PC-3 (cell line): ENCODE data around the gene ODF2L. TPM values are rescaled to one million over a fixed set of nuclear protein-coding genes. Genes with fewer than 3 reads are reported as not detected.

Experiments used
- ATAC-seq: fragments of 200-7000 bp; cut with Tn5 transposase; 2 replicates; pipeline ENCODE4 v1.9.1; 2020; ENCODE audit warnings: mild to moderate bottlenecking, moderate library complexity
- BruUV-seq: library from RNA; stranded (reverse); fragments of 400-500 nt; replicated peaks from 2 replicates; lab custom pipeline; 2021; lab: Mats Ljungman, UMichigan
- CTCF ChIA-PET: fragments of 300-600 bp; sonication (Branson Sonifier 250); formaldehyde crosslinking; loops from one replicate; lab custom pipeline; 2022; ENCODE audit warnings: antibody characterized with exemption; lab: Charles Lee
- POLR2A ChIA-PET: fragments of 300-600 bp; sonication (Branson Sonifier 250); formaldehyde crosslinking; loops from one replicate; lab custom pipeline; 2022; ENCODE audit warnings: antibody characterized with exemption; ENCODE audit not compliant: unreplicated experiment; lab: Charles Lee
- DNase-seq: peaks from one replicate; pipeline ENCODE4 v3.0.0-alpha.2; 2015
- H2AFZ ChIP-seq: fragments of 300-600 bp; sonication (generic); 2 replicates; pipeline ENCODE4 v1.6.0; 2016; ENCODE audit warnings: antibody characterized with exemption, low read length
- H3F3A ChIP-seq: fragments of 300-600 bp; sonication (generic); one replicate; pipeline ENCODE4 v1.6.0; 2017; ENCODE audit warnings: antibody characterized with exemption, low read length, control low read depth, mild to moderate bottlenecking; ENCODE audit not compliant: unreplicated experiment
- H3K27ac ChIP-seq: fragments of 300-600 bp; sonication (generic); 2 replicates; pipeline ENCODE4 v1.5.1; 2016; ENCODE audit warnings: mild to moderate bottlenecking, low read length
- H3K27me3 ChIP-seq: fragments of 300-600 bp; sonication (generic); 2 replicates; pipeline ENCODE4 v1.6.1; 2016; ENCODE audit warnings: low read length, mixed read lengths
- H3K36me3 ChIP-seq: fragments of 300-600 bp; sonication (generic); 2 replicates; pipeline ENCODE4 v1.6.1; 2016; ENCODE audit warnings: low read depth, mixed run types, low read length, mixed read lengths
- H3K4me1 ChIP-seq: fragments of 300-600 bp; sonication (generic); 2 replicates; pipeline ENCODE4 v1.5.1; 2016; ENCODE audit warnings: low read length; ENCODE audit not compliant: insufficient read depth
- H3K4me2 ChIP-seq: fragments of 300-600 bp; sonication (generic); 2 replicates; pipeline ENCODE4 v1.6.0; 2016; ENCODE audit warnings: low read length
- H3K4me3 ChIP-seq: fragments of 300-600 bp; sonication (generic); 2 replicates; pipeline ENCODE4 v1.5.1; 2016; ENCODE audit warnings: mild to moderate bottlenecking, low read length, mixed read lengths
- H3K79me2 ChIP-seq: fragments of 300-600 bp; sonication (generic); 2 replicates; pipeline ENCODE4 v1.6.1; 2017; ENCODE audit warnings: low read length, mixed read lengths
- H3K9ac ChIP-seq: fragments of 300-600 bp; sonication (generic); 2 replicates; pipeline ENCODE4 v1.6.0; 2016; ENCODE audit warnings: mild to moderate bottlenecking, low read length
- H3K9me2 ChIP-seq: fragments of 300-600 bp; sonication (generic); replicated peaks from 2 replicates; pipeline ENCODE4 v1.6.1; 2016; ENCODE audit warnings: mixed run types, low read length, mixed read lengths
- H3K9me3 ChIP-seq: fragments of 300-600 bp; sonication (generic); 2 replicates; pipeline ENCODE4 v1.6.1; 2016; ENCODE audit warnings: low read length, mixed read lengths
- H4K20me1 ChIP-seq: fragments of 300-600 bp; sonication (generic); 2 replicates; pipeline ENCODE4 v1.6.1; 2016; ENCODE audit warnings: low read length, mixed read lengths
- CTCF ChIP-seq: fragments of 300-600 bp; sonication (generic); conservative IDR thresholded peaks from 2 replicates; pipeline ENCODE4 v1.5.1; 2017; ENCODE audit warnings: antibody characterized with exemption, low read depth, mild to moderate bottlenecking, low read length
- EZH2 ChIP-seq: fragments of 300-600 bp; sonication (generic); IDR thresholded peaks from one replicate; pipeline ENCODE4 v1.6.1; 2017; ENCODE audit warnings: antibody characterized with exemption, mild to moderate bottlenecking, low read length; ENCODE audit not compliant: unreplicated experiment
- EZH2phosphoT487 ChIP-seq: fragments of 300-600 bp; sonication (generic); IDR thresholded peaks from 2 replicates; pipeline ENCODE4 v1.6.1; 2018; ENCODE audit warnings: mild to moderate bottlenecking, antibody characterized with exemption, low read length, borderline replicate concordance
- intact Hi-C: fragments of 100-400 bp; cut with micrococcal nuclease; formaldehyde crosslinking; loops from 2 replicates; pipeline ENCODE4 v1.9.0; 2023
- total RNA-seq: library from RNA; depleted of rRNA; stranded (reverse); fragments of >200 nt; gene quantifications from 2 replicates; pipeline ENCODE4 v1.2.3, GENCODE V29; 2014

Gene ODF2L
- total RNA-seq, 1 experiment from 2014 or later: 21.8 TPM

- intact Hi-C loops: no loop called here
- Histone ChIP-seq H2AFZ (no peak overlapping the region), H3F3A (no peaks in the 10 kb centered on the region), H3K4me3 (no peak overlapping the region), H3K9me2 (no peaks in the 10 kb centered on the region), H3K36me3 (no peaks in the 10 kb centered on the region), H3K27ac (no peak overlapping the region), H3K9me3 (no peaks in the 10 kb centered on the region), H3K27me3 (no peaks in the 10 kb centered on the region), H3K9ac (no peak overlapping the region), H3K79me2 (no peaks in the 10 kb centered on the region), H4K20me1 (no peaks in the 10 kb centered on the region), H3K4me2 (no peak overlapping the region), H3K4me1 (no peaks in the 10 kb centered on the region)
- BruUV-seq: no TSS peak
- ATAC-seq (no peak), DNase-seq (no peak)
- ChIA-PET POLR2A (no interaction called here), CTCF (no interaction called here)
- TF ChIP-seq CTCF (no peak), EZH2phosphoT487 (no peak), EZH2 (no peak)
These were observed 14.8 kb upstream of the ODF2L start for GRCh38 chr1:86410879-86411278.

- no peaks in the 10 kb centered on the region for H3K9me3 ChIP-seq
- H3K79me2 ChIP-seq: no peaks in the 10 kb centered on the region
- BruUV-seq: no TSS peak
- no peak overlapping the region for H3K27ac ChIP-seq
- H3F3A ChIP-seq: no peaks in the 10 kb centered on the region
- ATAC-seq (no peak), DNase-seq (no peak)
- ChIA-PET CTCF (no interaction called here), POLR2A (no interaction called here)
- no peak overlapping the region for H3K9ac ChIP-seq
- TF ChIP-seq EZH2 (no peak), CTCF (no peak), EZH2phosphoT487 (no peak)
- H3K4me1 ChIP-seq: no peaks in the 10 kb centered on the region
- H3K36me3 ChIP-seq: no peaks in the 10 kb centered on the region
- no peaks in the 10 kb centered on the region for H3K27me3 ChIP-seq
- H4K20me1 ChIP-seq: no peaks in the 10 kb centered on the region
- no peak overlapping the region for H3K4me2 ChIP-seq
- no peak overlapping the region for H3K4me3 ChIP-seq
- H2AFZ ChIP-seq: no peak overlapping the region
- no peaks in the 10 kb centered on the region for H3K9me2 ChIP-seq
- intact Hi-C loops: no loop called here
These were observed 13.4 kb upstream of the ODF2L start for GRCh38 chr1:86409416-86410021.

GRCh38 chr1:86396498-86396890 lies 371 bp upstream of the ODF2L start:
- intact Hi-C loops: no loop called here
- POLR2A ChIA-PET: interaction anchor here (0.6 kb wide), 3 partner anchors 308 to 689 kb away, joined by 4 read pairs; no protein-coding TSS in a partner anchor
- peaks cover 37% of the 10 kb centered on the region for H3K79me2 ChIP-seq
- 0 out of 2 replicates have a peak overlapping the region, but pooled peaks have one; percentile 3 for H3K27ac ChIP-seq
- H3F3A ChIP-seq: no peaks in the 10 kb centered on the region
- BruUV-seq: TSS peak; percentile 50
- ATAC-seq (no peak), DNase-seq (no peak)
- H3K9me3 ChIP-seq: no peaks in the 10 kb centered on the region
- H3K36me3 ChIP-seq: no peaks in the 10 kb centered on the region
- CTCF ChIA-PET: interaction anchor here (0.6 to 1.0 kb wide), 2 partner anchors 308 to 378 kb away, joined by 3 to 4 read pairs; no protein-coding TSS in a partner anchor
- peak overlapping the region; percentile 95 for H3K4me3 ChIP-seq
- no peaks in the 10 kb centered on the region for H3K9me2 ChIP-seq
- no peaks in the 10 kb centered on the region for H4K20me1 ChIP-seq
- H2AFZ ChIP-seq: peak overlapping the region; percentile 96
- H3K9ac ChIP-seq: peak overlapping the region; percentile 81
- TF ChIP-seq EZH2 (no peak), EZH2phosphoT487 (no peak), CTCF (no peak)
- H3K27me3 ChIP-seq: no peaks in the 10 kb centered on the region
- peak overlapping the region; percentile 96 for H3K4me2 ChIP-seq
- peaks cover 22% of the 10 kb centered on the region for H3K4me1 ChIP-seq
